ENCODE results near the gene CYB5RL.

Gene CYB5RL

DNA sequence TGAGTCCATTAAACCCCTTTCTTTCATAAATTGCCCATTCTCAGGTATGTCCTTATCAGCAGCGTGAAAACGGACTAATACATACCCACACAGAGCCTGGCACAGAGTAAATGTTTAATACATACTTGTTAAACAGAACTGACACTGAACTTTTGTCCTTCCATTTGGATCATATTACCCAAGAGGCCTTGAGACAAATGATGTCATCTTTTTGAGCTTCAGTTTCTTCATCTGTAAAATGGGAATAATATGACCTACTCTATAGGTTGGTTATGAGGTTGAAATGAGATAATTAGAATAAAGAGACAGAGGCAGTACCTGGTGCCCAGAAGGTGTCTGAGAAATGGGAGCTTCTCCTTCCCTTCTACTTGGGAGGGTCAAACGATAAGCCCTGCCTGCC lies 13.8 kb downstream of the CYB5RL start:
- H3K36me3 ChIP-seq (ENCODE audit: control insufficient read depth, insufficient read depth, low read length): peaks cover 18% of the 10 kb centered on the region
- no peak overlapping the region for H3K27ac ChIP-seq (ENCODE audit: low read depth, low read length)

DNA sequence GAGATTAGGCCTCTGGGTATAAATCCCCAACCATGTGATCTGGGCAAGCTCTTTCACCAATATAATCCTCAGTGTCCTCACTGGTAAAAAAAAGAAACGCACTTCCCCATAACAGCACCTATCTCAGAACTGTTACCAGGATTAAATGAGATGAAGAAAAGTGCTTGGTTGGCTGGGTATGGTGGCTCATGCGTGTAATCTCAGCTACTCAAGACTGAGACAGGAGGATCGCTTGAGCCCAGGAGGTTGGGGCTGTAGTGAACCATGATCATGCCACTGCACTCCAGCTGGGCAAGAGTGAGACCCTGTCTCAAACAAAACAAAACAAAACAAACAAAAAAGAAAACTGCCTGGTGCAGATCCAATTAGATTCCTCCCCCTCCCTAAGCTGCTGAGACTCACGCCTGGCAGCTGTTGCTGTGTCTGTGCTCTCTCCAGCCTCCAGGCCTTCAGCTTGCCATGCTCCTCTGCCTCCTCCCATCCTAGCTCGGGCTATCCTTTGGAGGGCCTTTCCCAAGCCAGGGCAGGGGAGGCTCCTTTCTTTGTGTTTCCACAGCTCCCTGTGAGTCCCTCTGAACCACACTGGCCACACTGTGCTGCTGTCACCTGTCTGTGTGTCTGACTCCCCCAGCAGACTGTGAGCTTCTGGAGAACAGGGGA lies 19.0 kb downstream of the CYB5RL start:
- Histone ChIP-seq H3K27me3 (ENCODE audit: control insufficient read depth, insufficient read depth, low read length) (no peaks in the 10 kb centered on the region), H3K9ac (ENCODE audit: low read length) (no peak overlapping the region), H3K4me3 (ENCODE audit: low read depth, low read length) (no peak overlapping the region), H3K36me3 (ENCODE audit: control insufficient read depth, insufficient read depth, low read length) (no peaks in the 10 kb centered on the region; the same call in 1 of the 2 replicates), H3K27ac (ENCODE audit: low read depth, low read length) (no peak overlapping the region), H3K4me1 (ENCODE audit: control insufficient read depth, insufficient read depth, low read length) (0 out of 2 replicates have a peak, but pooled peaks cover 2% of the 10 kb centered on the region), H3K9me3 (ENCODE audit: control insufficient read depth, insufficient read depth, low read depth, low read length) (no peaks in the 10 kb centered on the region)

More for the DNA sequence above, 13.8 kb downstream of the CYB5RL start:
- Histone ChIP-seq H3K4me1 (ENCODE audit: control insufficient read depth, insufficient read depth, low read length) (0 out of 2 replicates have a peak, but pooled peaks cover 2% of the 10 kb centered on the region), H3K9me3 (ENCODE audit: control insufficient read depth, insufficient read depth, low read depth, low read length) (no peaks in the 10 kb centered on the region), H3K27me3 (ENCODE audit: control insufficient read depth, insufficient read depth, low read length) (no peaks in the 10 kb centered on the region), H3K9ac (ENCODE audit: low read length) (no peak overlapping the region), H3K4me3 (ENCODE audit: low read depth, low read length) (no peak overlapping the region)

DNA sequence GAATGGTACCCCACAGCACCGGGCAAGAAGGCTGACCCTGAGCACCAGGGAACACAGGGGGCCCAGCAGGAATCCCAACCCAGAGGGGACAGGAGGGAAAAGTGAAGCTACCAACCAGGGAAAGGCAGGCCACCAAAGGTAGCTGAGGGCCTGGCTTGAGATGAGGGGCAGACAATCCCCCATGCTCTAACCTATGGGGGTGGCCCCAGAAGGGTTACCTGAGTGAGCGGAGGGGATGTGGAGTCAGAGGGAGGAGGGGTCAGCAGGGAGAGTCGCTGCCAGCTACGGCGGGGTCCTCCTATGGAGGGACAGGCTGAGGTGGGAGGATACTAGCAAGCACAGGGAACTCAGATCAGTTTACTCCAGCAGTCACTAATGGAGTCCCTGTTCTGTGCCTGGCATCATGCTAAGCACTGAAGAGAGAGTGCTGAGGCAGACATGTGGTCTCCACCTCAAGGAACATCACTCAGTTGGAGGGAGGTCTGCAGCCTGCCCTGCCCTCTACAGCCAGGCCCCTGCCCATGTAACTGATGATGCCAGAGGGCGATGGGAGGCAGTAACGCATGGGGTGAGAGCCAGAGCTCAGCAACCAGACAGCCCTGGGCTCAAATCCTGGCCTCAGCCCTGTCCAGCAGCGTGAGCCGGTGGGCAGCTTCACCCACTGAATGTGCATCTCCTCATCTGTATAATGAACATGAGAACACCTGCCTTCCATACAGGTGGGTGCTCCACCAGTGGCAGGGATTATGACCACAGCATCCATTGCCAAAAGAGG lies 21.3 kb downstream of the CYB5RL start:
- no peak overlapping the region for H3K9ac ChIP-seq (ENCODE audit: low read length)
- H3K27me3 ChIP-seq (ENCODE audit: control insufficient read depth, insufficient read depth, low read length): no peaks in the 10 kb centered on the region
- no peaks in the 10 kb centered on the region for H3K9me3 ChIP-seq (ENCODE audit: control insufficient read depth, insufficient read depth, low read depth, low read length)
- H3K36me3 ChIP-seq (ENCODE audit: control insufficient read depth, insufficient read depth, low read length): no peaks in the 10 kb centered on the region; the same call in 1 of the 2 replicates
- H3K27ac ChIP-seq (ENCODE audit: low read depth, low read length): no peak overlapping the region
- H3K4me1 ChIP-seq (ENCODE audit: control insufficient read depth, insufficient read depth, low read length): 0 out of 2 replicates have a peak, but pooled peaks cover 2% of the 10 kb centered on the region
- H3K4me3 ChIP-seq (ENCODE audit: low read depth, low read length): no peak overlapping the region

DNA sequence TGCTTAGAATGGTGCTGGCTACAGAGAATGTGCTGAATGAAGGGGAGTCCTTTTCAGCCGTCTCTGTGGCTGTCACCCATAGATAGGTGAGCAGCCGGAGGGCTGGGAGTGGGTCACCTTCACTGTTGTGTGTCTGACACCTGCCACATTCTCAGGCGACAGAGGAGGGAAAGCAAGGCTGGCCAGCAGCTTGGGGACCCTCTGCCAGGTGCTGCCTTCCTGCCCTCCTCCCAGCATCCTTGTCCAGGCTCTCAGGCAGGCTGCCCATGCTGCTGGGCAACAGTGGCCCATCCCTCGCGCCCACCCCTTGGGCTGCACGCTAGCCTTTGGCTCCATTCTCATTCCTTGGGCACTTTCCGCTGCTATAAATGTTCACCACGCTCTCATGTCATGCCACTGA lies 22.1 kb downstream of the CYB5RL start:
- Histone ChIP-seq H3K9ac (ENCODE audit: low read length) (no peak overlapping the region), H3K36me3 (ENCODE audit: control insufficient read depth, insufficient read depth, low read length) (no peaks in the 10 kb centered on the region; the same call in 1 of the 2 replicates), H3K4me3 (ENCODE audit: low read depth, low read length) (no peak overlapping the region), H3K27me3 (ENCODE audit: control insufficient read depth, insufficient read depth, low read length) (no peaks in the 10 kb centered on the region), H3K9me3 (ENCODE audit: control insufficient read depth, insufficient read depth, low read depth, low read length) (no peaks in the 10 kb centered on the region), H3K4me1 (ENCODE audit: control insufficient read depth, insufficient read depth, low read length) (0 out of 2 replicates have a peak, but pooled peaks cover 2% of the 10 kb centered on the region), H3K27ac (ENCODE audit: low read depth, low read length) (no peak overlapping the region)

DNA sequence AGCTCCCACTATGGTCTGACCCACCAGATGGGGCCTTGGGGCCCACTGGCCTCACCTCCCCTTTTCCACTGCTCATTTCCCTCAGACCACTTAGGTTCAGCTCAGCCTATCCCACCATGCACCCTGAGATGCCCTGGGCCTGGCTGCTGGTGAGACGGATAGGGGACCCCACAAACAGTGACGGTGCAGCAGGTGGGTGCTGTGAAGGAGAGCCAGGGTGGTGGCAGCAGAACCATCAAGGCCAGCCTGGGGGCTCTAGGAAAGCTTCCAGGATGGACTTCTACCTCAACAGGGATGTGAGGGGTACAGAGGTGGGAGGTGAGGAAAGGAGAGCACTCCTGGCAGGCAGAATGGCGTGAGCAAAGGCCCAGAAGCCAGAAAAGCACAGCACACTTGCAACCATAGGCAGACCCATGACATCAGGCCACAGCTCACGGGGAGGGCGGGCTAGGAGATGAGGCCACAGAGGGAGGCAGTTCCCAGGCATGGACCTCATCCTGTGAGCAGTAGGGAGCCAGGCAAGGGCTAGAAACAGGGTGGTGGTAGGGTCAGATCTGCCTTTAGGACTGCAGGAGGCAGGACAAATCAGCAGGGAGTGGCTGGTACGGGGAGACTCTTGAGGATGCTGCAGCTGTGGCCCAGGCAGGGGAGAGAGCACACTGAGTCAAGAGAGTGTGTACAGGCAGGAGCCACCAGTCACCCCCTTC lies 23.1 kb downstream of the CYB5RL start:
- Histone ChIP-seq H3K4me3 (ENCODE audit: low read depth, low read length) (no peak overlapping the region), H3K4me1 (ENCODE audit: control insufficient read depth, insufficient read depth, low read length) (no peaks in the 10 kb centered on the region), H3K9me3 (ENCODE audit: control insufficient read depth, insufficient read depth, low read depth, low read length) (no peaks in the 10 kb centered on the region), H3K36me3 (ENCODE audit: control insufficient read depth, insufficient read depth, low read length) (no peaks in the 10 kb centered on the region; the same call in 1 of the 2 replicates), H3K27me3 (ENCODE audit: control insufficient read depth, insufficient read depth, low read length) (no peaks in the 10 kb centered on the region), H3K27ac (ENCODE audit: low read depth, low read length) (no peak overlapping the region), H3K9ac (ENCODE audit: low read length) (no peak overlapping the region)

DNA sequence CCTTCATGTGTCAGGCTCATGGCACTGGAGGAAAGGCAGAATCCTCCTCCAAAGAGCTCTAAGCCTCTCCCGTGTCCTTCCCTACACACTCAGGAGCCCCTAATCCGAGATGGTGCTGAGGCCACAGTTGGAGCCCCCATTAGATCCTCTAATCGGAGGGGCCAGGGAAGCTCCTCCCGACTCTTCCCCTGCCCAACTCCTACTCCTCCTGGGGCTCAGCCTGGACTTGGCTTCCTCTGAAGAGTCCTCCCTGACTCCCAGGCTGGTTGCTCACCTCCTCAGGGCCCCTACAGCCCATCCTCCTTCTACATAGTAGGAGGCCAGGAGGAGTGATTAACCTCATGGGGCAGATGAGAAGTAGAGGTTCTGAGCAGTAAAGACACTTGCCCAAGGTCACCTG lies 25.7 kb downstream of the CYB5RL start:
- Histone ChIP-seq H3K4me3 (ENCODE audit: low read depth, low read length) (no peak overlapping the region), H3K9ac (ENCODE audit: low read length) (no peak overlapping the region), H3K27me3 (ENCODE audit: control insufficient read depth, insufficient read depth, low read length) (no peaks in the 10 kb centered on the region), H3K36me3 (ENCODE audit: control insufficient read depth, insufficient read depth, low read length) (no peaks in the 10 kb centered on the region), H3K27ac (ENCODE audit: low read depth, low read length) (no peak overlapping the region), H3K9me3 (ENCODE audit: control insufficient read depth, insufficient read depth, low read depth, low read length) (no peaks in the 10 kb centered on the region), H3K4me1 (ENCODE audit: control insufficient read depth, insufficient read depth, low read length) (no peaks in the 10 kb centered on the region)

DNA sequence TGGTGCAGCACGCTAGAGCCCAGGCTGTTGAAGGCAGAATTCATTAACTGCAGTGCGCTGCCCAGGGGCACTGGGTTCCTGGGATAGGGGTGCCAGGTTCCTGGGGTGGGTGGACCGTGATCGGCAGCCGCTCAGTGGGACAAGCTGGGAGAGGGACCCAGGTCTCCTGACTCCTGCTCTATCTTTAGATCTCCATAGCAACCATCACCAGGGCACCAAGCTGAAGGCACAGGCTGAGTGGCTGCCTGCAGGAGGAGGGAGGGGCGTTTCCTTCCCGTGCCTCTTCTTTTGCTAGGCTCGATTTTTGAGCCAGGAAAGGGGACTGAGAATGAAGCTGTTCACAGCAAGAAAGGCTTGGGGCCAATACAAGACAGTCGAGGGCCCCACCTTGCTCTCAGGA lies 26.1 kb downstream of the CYB5RL start:
- no peak overlapping the region for H3K27ac ChIP-seq (ENCODE audit: low read depth, low read length)

DNA sequence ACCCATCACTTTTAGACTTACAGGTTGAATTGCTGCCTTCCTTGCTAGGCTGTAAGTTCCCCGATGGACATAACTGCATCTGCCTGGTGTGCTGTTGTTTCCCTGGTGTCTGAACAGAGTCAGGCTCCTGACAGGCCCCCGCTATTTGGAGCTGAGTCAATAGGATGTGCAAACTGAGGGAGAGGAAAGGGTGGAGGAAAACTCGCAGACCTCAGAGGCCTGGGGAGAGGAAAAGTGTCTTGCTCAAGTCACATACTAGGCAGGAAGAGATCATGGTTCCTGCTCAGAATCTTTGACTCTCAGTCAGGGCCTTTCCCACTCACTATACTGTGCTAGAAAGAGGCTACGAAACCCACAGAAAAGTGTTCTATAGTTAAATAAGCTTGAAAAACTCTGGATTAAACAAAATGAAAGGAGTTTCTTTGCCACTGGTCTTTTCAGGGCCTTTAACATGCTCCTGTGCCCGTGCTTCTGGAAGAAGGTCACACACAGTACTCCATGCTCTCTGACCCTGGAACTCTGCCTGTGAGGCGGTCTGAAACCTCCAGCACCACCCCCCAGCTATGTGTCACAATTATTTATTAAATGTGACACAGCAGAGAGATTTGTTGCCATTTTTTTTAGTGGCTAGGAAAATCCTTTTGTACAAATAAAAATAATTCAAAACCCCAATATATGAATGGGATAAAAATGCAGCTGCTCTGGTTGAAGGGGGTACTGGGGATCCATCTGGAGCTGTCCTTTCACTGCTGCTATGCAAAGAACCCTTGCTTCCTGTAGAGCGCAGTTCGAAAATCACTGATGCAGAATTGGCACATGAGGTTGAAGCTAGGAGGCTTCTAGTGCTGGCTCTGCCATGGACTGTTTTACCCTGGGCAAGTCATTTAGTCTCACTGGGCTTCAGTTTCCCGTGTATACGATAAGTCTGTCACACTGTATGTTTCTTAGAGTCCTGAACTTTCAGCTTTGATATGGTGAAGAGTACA lies 26.9 kb downstream of the CYB5RL start:
- no peaks in the 10 kb centered on the region for H3K36me3 ChIP-seq (ENCODE audit: control insufficient read depth, insufficient read depth, low read length)
- H3K27me3 ChIP-seq (ENCODE audit: control insufficient read depth, insufficient read depth, low read length): no peaks in the 10 kb centered on the region
- H3K27ac ChIP-seq (ENCODE audit: low read depth, low read length): no peak overlapping the region
- no peak overlapping the region for H3K4me3 ChIP-seq (ENCODE audit: low read depth, low read length)
- no peaks in the 10 kb centered on the region for H3K4me1 ChIP-seq (ENCODE audit: control insufficient read depth, insufficient read depth, low read length)
- H3K9ac ChIP-seq (ENCODE audit: low read length): no peak overlapping the region
- H3K9me3 ChIP-seq (ENCODE audit: control insufficient read depth, insufficient read depth, low read depth, low read length): no peaks in the 10 kb centered on the region

More for the DNA sequence above, 26.1 kb downstream of the CYB5RL start:
- no peaks in the 10 kb centered on the region for H3K4me1 ChIP-seq (ENCODE audit: control insufficient read depth, insufficient read depth, low read length)
- no peaks in the 10 kb centered on the region for H3K36me3 ChIP-seq (ENCODE audit: control insufficient read depth, insufficient read depth, low read length)
- H3K9me3 ChIP-seq (ENCODE audit: control insufficient read depth, insufficient read depth, low read depth, low read length): no peaks in the 10 kb centered on the region
- no peak overlapping the region for H3K4me3 ChIP-seq (ENCODE audit: low read depth, low read length)
- H3K9ac ChIP-seq (ENCODE audit: low read length): no peak overlapping the region
- H3K27me3 ChIP-seq (ENCODE audit: control insufficient read depth, insufficient read depth, low read length): no peaks in the 10 kb centered on the region

DNA sequence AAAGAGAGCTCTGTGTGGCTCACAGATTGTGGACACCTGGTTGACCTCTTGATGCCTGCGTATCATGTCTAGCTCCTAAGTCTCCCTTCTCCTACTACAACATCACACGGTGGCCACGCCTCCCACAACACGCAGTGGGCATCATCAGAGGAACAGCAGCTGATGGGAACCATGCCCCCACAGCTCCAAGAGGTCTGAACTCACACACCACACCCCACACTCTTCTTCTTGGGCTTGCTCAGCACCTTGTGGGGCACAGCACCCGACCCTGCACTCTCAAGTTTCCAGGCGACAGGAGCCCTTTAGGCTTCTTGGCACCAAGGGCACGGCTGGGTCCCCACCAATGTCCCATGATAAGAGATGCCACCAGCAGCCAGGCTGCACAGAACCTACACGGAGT lies 28.2 kb downstream of the CYB5RL start:
- no peaks in the 10 kb centered on the region for H3K27me3 ChIP-seq (ENCODE audit: control insufficient read depth, insufficient read depth, low read length)

DNA sequence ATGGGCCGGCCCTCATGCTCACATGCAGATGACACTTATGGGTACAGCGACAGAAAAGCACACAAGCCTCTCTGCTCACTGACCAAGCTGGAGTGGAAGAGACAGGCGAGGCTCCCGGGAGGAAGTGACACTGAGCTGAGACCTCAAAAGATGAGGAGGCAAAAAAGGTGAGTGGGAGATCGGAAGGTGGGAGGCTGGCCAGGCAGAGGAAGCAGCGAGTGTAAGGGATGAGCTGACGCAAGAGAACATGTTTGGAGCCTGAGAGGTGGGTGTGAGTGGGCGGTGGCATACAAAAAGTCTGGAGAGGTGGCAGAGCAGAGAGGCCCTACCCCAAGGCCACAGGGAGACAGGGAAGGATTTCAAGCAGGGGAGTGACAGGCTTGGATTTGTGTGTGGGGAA lies 28.8 kb downstream of the CYB5RL start:
- Histone ChIP-seq H3K27me3 (ENCODE audit: control insufficient read depth, insufficient read depth, low read length) (no peaks in the 10 kb centered on the region), H3K4me1 (ENCODE audit: control insufficient read depth, insufficient read depth, low read length) (no peaks in the 10 kb centered on the region), H3K9me3 (ENCODE audit: control insufficient read depth, insufficient read depth, low read depth, low read length) (no peaks in the 10 kb centered on the region), H3K27ac (ENCODE audit: low read depth, low read length) (no peak overlapping the region), H3K4me3 (ENCODE audit: low read depth, low read length) (no peak overlapping the region), H3K36me3 (ENCODE audit: control insufficient read depth, insufficient read depth, low read length) (no peaks in the 10 kb centered on the region), H3K9ac (ENCODE audit: low read length) (no peak overlapping the region)

More for the DNA sequence above, 28.2 kb downstream of the CYB5RL start:
- Histone ChIP-seq H3K9me3 (ENCODE audit: control insufficient read depth, insufficient read depth, low read depth, low read length) (no peaks in the 10 kb centered on the region), H3K36me3 (ENCODE audit: control insufficient read depth, insufficient read depth, low read length) (no peaks in the 10 kb centered on the region), H3K9ac (ENCODE audit: low read length) (no peak overlapping the region), H3K4me1 (ENCODE audit: control insufficient read depth, insufficient read depth, low read length) (no peaks in the 10 kb centered on the region), H3K4me3 (ENCODE audit: low read depth, low read length) (no peak overlapping the region), H3K27ac (ENCODE audit: low read depth, low read length) (no peak overlapping the region)
